Mesendoderm (in vitro differentiated cells): Measurements from ENCODE around the gene MAPK8IP1.
A peak's percentile ranks its signal among the peaks of the same experiment; 100 is the strongest.

Source experiments
- DNase-seq: peaks from one replicate; pipeline ENCODE4 v3.0.0; 2013
- H2AK5ac ChIP-seq: 2 replicates; pipeline ENCODE4 v1.6.1; 2013; ENCODE audit warnings: low read length, inconsistent platforms
- H2BK120ac ChIP-seq: 2 replicates; pipeline ENCODE4 v1.6.1; 2013; ENCODE audit warnings: low read depth, mild to moderate bottlenecking, low read length, moderate library complexity, mixed read lengths
- H2BK15ac ChIP-seq: replicated peaks from 2 replicates; pipeline ENCODE4 v1.6.1; 2013; ENCODE audit warnings: low read depth, mild to moderate bottlenecking, moderate library complexity
- H2BK5ac ChIP-seq: 2 replicates; pipeline ENCODE4 v1.6.1; 2013; ENCODE audit warnings: low read length, inconsistent platforms
- H3K18ac ChIP-seq: 2 replicates; pipeline ENCODE4 v1.6.1; 2013; ENCODE audit warnings: mild to moderate bottlenecking, low read length, mixed read lengths
- H3K23ac ChIP-seq: one replicate; pipeline ENCODE4 v1.6.1; 2013; ENCODE audit warnings: low read length
- H3K27ac ChIP-seq: 2 replicates; pipeline ENCODE4 v1.5.1; 2013; ENCODE audit warnings: low read depth, mild to moderate bottlenecking, inconsistent platforms, low read length, moderate library complexity
- H3K27me3 ChIP-seq: 2 replicates; pipeline ENCODE4 v1.6.1; 2013; ENCODE audit warnings: low read length, control low read depth, mild to moderate bottlenecking, inconsistent platforms; ENCODE audit not compliant: insufficient read depth, poor library complexity
- H3K36me3 ChIP-seq: 2 replicates; pipeline ENCODE4 v1.6.1; 2013; ENCODE audit warnings: low read length, inconsistent platforms; ENCODE audit not compliant: control insufficient read depth, insufficient read depth
- H3K4ac ChIP-seq: one replicate; pipeline ENCODE4 v1.6.1; 2013; ENCODE audit warnings: low read depth, mild to moderate bottlenecking, low read length, moderate library complexity
- H3K4me1 ChIP-seq: 2 replicates; pipeline ENCODE4 v1.6.1; 2013; ENCODE audit warnings: low read depth, low read length, inconsistent platforms; ENCODE audit not compliant: control insufficient read depth
- H3K4me2 ChIP-seq: 2 replicates; pipeline ENCODE4 v1.6.1; 2013; ENCODE audit warnings: low read length
- H3K4me3 ChIP-seq: 2 replicates; pipeline ENCODE4 v1.5.1; 2013; ENCODE audit warnings: mild to moderate bottlenecking, low read length
- H3K56ac ChIP-seq: one replicate; pipeline ENCODE4 v1.6.1; 2013; ENCODE audit warnings: low read length
- H3K79me1 ChIP-seq: 2 replicates; pipeline ENCODE4 v1.6.1; 2013; ENCODE audit warnings: low read length, inconsistent platforms
- H3K79me2 ChIP-seq: 2 replicates; pipeline ENCODE4 v1.6.1; 2013; ENCODE audit warnings: mild to moderate bottlenecking, low read length; ENCODE audit not compliant: control insufficient read depth, insufficient read depth
- H3K9ac ChIP-seq: 2 replicates; pipeline ENCODE4 v1.6.1; 2013; ENCODE audit warnings: low read length, inconsistent platforms
- H4K5ac ChIP-seq: one replicate; pipeline ENCODE4 v1.6.1; 2013; ENCODE audit warnings: low read length
- H4K8ac ChIP-seq: one replicate; pipeline ENCODE4 v1.6.1; 2013; ENCODE audit warnings: low read depth, mild to moderate bottlenecking, control low read depth, low read length, moderate library complexity
- WGBS: extraction: QIAGEN DNeasy Blood & Tissue Kit; methylation state at CpG from one replicate; pipeline ENCODE4 v1.1.7; 2013; ENCODE audit warnings: low lambda C conversion rate, missing lambda C conversion rate; ENCODE audit not compliant: insufficient coverage; ENCODE audit errors: extremely low coverage; 5-methylcytosine and 5-hydroxymethylcytosine counted together

MAPK8IP1 gene

DNA sequence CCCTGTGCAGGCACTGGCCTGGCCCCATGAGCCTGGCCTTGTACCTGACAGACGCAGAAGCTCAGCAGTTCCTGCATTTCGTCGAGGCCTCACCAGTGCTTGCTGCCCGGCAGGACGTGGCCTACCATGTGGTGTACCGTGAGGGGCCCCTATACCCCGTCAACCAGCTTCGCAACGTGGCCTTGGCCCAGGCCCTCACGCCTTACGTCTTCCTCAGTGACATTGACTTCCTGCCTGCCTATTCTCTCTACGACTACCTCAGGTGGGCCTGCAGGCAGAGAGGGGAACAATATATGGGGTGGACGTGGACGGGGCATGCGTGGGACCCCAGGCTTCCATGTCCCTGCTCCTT, 41.9 kb downstream of the MAPK8IP1 start:
- H3K27ac ChIP-seq: no peak overlapping the region
- no peak overlapping the region for H4K5ac ChIP-seq
- H3K4me3 ChIP-seq: no peak overlapping the region
- no peaks in the 10 kb centered on the region for H3K4me1 ChIP-seq
- H3K18ac ChIP-seq: no peak overlapping the region
- no peak overlapping the region for H3K4me2 ChIP-seq
- H2BK5ac ChIP-seq: no peak overlapping the region
- H3K9ac ChIP-seq: no peak overlapping the region
- no peak overlapping the region for H2AK5ac ChIP-seq
- no CpG with 5 or more reads among the region's 15 CpGs for WGBS
- H3K36me3 ChIP-seq: no peaks in the 10 kb centered on the region
- no peaks in the 10 kb centered on the region for H3K79me2 ChIP-seq
- no peak overlapping the region for H3K23ac ChIP-seq
- no peaks in the 10 kb centered on the region for H3K27me3 ChIP-seq
- no peak overlapping the region for H3K56ac ChIP-seq
- no peak for DNase-seq
- H4K8ac ChIP-seq: no peak overlapping the region
- H2BK120ac ChIP-seq: no peak overlapping the region
- no peaks in the 10 kb centered on the region for H3K79me1 ChIP-seq
- no peak overlapping the region for H2BK15ac ChIP-seq
- H3K4ac ChIP-seq: no peak overlapping the region

DNA sequence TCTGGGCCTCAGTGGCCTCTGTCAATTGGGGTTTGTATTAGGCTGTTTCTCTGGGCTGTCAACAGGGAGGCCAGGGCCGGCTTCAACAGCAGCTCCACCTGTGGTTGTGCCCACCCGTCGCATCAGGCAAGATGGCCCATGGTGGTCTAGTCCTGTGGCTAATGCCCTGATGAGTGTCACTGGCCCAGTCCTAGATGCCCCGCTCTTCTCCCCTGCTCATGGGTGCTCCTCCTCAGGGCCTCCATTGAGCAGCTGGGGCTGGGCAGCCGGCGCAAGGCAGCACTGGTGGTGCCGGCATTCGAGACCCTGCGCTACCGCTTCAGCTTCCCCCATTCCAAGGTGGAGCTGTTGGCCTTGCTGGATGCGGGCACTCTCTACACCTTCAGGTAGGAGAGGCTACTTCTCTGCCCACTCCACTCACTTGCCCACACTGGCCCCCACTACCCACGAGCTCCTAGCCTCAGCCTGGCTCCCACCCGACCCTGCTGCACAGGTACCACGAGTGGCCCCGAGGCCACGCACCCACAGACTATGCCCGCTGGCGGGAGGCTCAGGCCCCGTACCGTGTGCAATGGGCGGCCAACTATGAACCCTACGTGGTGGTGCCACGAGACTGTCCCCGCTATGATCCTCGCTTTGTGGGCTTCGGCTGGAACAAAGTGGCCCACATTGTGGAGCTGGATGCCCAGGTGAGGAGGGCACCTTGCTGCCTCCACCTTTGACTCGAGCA, 42.4 kb downstream of the MAPK8IP1 start:
- DNase-seq: no peak
- Histone ChIP-seq H3K36me3 (no peaks in the 10 kb centered on the region), H3K4me3 (no peak overlapping the region), H3K18ac (no peak overlapping the region), H3K4ac (no peak overlapping the region), H3K79me1 (no peaks in the 10 kb centered on the region), H2BK5ac (no peak overlapping the region), H3K27me3 (no peaks in the 10 kb centered on the region), H3K9ac (no peak overlapping the region), H3K4me1 (no peaks in the 10 kb centered on the region), H4K8ac (no peak overlapping the region), H2BK120ac (no peak overlapping the region), H3K56ac (no peak overlapping the region), H2BK15ac (no peak overlapping the region), H4K5ac (no peak overlapping the region), H2AK5ac (no peak overlapping the region), H3K4me2 (no peak overlapping the region), H3K79me2 (no peaks in the 10 kb centered on the region), H3K27ac (no peak overlapping the region), H3K23ac (no peak overlapping the region)
- WGBS: no CpG with 5 or more reads among the region's 27 CpGs

DNA sequence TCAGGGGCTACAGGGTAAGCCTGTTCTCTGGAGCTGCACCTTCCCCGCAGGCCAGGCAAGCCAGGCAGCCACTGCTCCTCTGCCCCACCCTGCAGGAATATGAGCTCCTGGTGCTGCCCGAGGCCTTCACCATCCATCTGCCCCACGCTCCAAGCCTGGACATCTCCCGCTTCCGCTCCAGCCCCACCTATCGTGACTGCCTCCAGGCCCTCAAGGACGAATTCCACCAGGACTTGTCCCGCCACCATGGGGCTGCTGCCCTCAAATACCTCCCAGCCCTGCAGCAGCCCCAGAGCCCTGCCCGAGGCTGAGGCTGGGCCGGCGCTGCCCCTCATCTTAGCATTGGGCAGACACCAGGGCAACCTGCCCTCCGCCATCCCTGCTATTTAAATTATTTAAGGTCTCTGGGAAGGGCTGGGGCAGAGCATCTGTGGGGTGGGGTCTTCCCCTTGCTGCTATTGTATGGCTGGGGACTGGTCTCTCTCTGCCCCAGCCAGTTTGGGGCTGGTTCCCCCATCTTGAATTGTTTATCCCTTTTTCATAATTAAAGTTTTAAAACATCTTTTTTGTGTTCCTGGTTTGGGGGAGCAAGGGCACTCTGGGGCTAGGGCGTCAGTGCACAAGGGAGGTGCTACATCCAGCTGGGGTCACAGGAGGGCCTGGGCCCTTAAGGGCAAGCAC, 43.2 kb downstream of the MAPK8IP1 start:
- H2BK5ac ChIP-seq: no peak overlapping the region
- no peak overlapping the region for H2BK15ac ChIP-seq
- H3K4me2 ChIP-seq: no peak overlapping the region
- no peak overlapping the region for H2AK5ac ChIP-seq
- H3K27me3 ChIP-seq: no peaks in the 10 kb centered on the region
- no peak overlapping the region for H3K23ac ChIP-seq
- no peaks in the 10 kb centered on the region for H3K79me2 ChIP-seq
- H3K27ac ChIP-seq: no peak overlapping the region
- no CpG with 5 or more reads among the region's 13 CpGs for WGBS
- H3K56ac ChIP-seq: no peak overlapping the region
- no peak for DNase-seq
- no peaks in the 10 kb centered on the region for H3K36me3 ChIP-seq
- no peak overlapping the region for H4K8ac ChIP-seq
- no peak overlapping the region for H3K4me3 ChIP-seq
- H3K79me1 ChIP-seq: no peaks in the 10 kb centered on the region
- H3K18ac ChIP-seq: no peak overlapping the region
- no peak overlapping the region for H4K5ac ChIP-seq
- no peak overlapping the region for H2BK120ac ChIP-seq
- no peak overlapping the region for H3K9ac ChIP-seq
- no peaks in the 10 kb centered on the region for H3K4me1 ChIP-seq
- H3K4ac ChIP-seq: no peak overlapping the region

DNA sequence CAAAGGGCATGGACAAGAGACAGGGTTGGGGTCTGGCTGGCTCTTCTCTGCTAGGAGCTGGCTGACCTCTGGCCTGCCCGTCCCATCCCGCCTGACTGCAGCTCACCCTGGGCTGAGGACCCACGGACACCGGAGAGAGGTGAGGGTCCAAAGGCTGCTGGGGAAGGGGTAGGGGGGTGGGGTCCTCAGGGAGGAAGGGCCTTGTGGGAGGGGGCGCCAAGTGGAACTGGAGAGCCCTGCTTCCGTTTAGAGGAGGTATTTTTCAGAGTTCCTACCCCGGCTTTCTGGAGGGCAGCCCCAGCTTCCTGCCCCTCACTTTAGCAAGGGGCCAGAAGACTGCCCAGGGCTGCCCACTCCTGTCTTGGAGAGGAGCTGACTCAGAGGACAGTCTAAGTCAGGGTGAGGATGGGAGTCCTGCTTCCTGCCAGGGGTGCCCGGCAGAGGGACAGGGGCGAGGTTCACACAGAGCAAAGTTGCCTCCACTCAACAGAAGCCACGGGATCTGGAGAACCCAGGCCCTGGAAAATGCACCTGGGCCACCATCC, 44.1 kb downstream of the MAPK8IP1 start:
- Histone ChIP-seq H3K79me1 (no peaks in the 10 kb centered on the region), H3K4me3 (no peak overlapping the region), H2AK5ac (no peak overlapping the region), H3K18ac (no peak overlapping the region), H3K9ac (no peak overlapping the region), H3K27me3 (no peaks in the 10 kb centered on the region), H3K36me3 (no peaks in the 10 kb centered on the region), H4K5ac (no peak overlapping the region), H3K23ac (no peak overlapping the region), H3K79me2 (no peaks in the 10 kb centered on the region), H3K4ac (no peak overlapping the region), H3K4me2 (no peak overlapping the region), H2BK5ac (no peak overlapping the region), H3K4me1 (no peaks in the 10 kb centered on the region), H3K27ac (no peak overlapping the region), H4K8ac (no peak overlapping the region), H2BK120ac (no peak overlapping the region), H3K56ac (no peak overlapping the region), H2BK15ac (no peak overlapping the region)
- no CpG with 5 or more reads among the region's 10 CpGs for WGBS
- no peak for DNase-seq

DNA sequence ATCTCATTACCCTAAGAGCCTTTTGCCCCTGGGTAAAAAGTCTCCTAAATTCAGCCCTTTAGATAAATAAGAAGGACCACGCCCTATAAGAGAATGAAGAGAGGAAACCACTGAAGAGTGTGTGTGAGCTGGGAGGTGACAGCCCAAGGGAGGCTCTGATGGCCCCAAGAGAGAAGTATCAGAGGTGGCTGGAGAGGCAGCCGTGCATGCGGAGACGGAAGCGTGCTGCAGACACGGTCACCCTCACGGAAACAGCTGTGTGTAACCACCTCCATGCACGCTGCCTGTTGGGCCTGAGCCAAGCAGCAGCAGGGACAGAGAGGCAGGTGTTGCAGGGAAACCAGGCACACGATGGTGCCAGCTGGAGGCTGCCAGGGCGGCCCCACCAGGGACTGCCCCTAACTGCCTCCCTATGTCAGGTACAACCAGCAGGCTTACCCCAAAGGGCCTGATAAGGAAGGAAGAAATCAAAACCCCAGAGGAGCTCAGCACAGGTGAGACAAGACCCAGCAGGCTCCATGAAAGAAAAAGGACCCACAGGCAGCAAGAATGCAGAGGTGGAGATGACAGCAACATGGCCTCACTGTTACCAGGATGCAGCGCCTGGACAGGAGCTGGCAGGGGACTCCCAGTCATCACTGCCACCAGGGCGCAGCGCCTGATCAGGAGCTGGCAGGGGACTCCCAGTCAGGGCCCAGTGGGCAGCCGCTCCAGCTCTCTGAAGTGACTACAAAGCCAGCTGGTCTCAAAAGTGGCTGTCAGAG, 44.8 kb downstream of the MAPK8IP1 start:
- H3K4me3 ChIP-seq: no peak overlapping the region
- no peak overlapping the region for H2BK15ac ChIP-seq
- H3K18ac ChIP-seq: no peak overlapping the region
- no peak overlapping the region for H3K4me2 ChIP-seq
- H3K79me2 ChIP-seq: no peaks in the 10 kb centered on the region
- no peak overlapping the region for H3K9ac ChIP-seq
- no peaks in the 10 kb centered on the region for H3K79me1 ChIP-seq
- H3K23ac ChIP-seq: peak overlapping the region; percentile 66
- H3K27ac ChIP-seq: no peak overlapping the region
- H3K36me3 ChIP-seq: no peaks in the 10 kb centered on the region
- DNase-seq: no peak
- no peaks in the 10 kb centered on the region for H3K27me3 ChIP-seq
- no peak overlapping the region for H4K5ac ChIP-seq
- no peak overlapping the region for H3K4ac ChIP-seq
- no peak overlapping the region for H3K56ac ChIP-seq
- H2BK5ac ChIP-seq: no peak overlapping the region
- no peak overlapping the region for H4K8ac ChIP-seq
- no peak overlapping the region for H2BK120ac ChIP-seq
- H2AK5ac ChIP-seq: no peak overlapping the region
- WGBS: no CpG with 5 or more reads among the region's 14 CpGs
- no peaks in the 10 kb centered on the region for H3K4me1 ChIP-seq
